SU-DHL-6 (cell line): ENCODE results near the gene VEGFA.

Experiments used
- H2AFZ ChIP-seq: fragments of 200-600 bp; sonication (generic); 2 replicates; pipeline ENCODE4 v1.6.1; 2014; ENCODE audit warnings: low read depth, mild to moderate bottlenecking, moderate library complexity, mixed read lengths, antibody characterized with exemption, low read length; ENCODE audit not compliant: severe bottlenecking
- H3F3A ChIP-seq: fragments of 200-600 bp; shearing (Covaris generic); 2 replicates; pipeline ENCODE4 v1.6.0; 2016; ENCODE audit warnings: antibody characterized with exemption, mild to moderate bottlenecking; ENCODE audit not compliant: insufficient read depth
- H3K27ac ChIP-seq: fragments of 200-600 bp; sonication (generic); 2 replicates; pipeline ENCODE4 v1.5.1; 2016; ENCODE audit warnings: low read depth, mild to moderate bottlenecking, low read length, moderate library complexity, mixed read lengths
- H3K27me3 ChIP-seq: fragments of 200-600 bp; sonication (generic), shearing (Covaris generic); 2 replicates; pipeline ENCODE4 v1.6.0; 2014; ENCODE audit warnings: mild to moderate bottlenecking, low read length
- H3K36me3 ChIP-seq: fragments of 200-600 bp; sonication (generic); 2 replicates; pipeline ENCODE4 v1.6.1; 2014; ENCODE audit warnings: mild to moderate bottlenecking, low read length, mixed read lengths
- H3K4me2 ChIP-seq: fragments of 300-600, 200-600 bp; shearing (Covaris generic), sonication (generic); 2 replicates; pipeline ENCODE4 v1.6.0; 2014; ENCODE audit warnings: low read length, low read depth, mild to moderate bottlenecking; ENCODE audit not compliant: poor library complexity, severe bottlenecking
- H3K4me3 ChIP-seq: fragments of 200-600 bp; sonication (generic); 2 replicates; pipeline ENCODE4 v1.5.1; 2014; ENCODE audit warnings: antibody characterized with exemption, low read length, mild to moderate bottlenecking, mixed read lengths; ENCODE audit not compliant: insufficient read depth, poor library complexity, severe bottlenecking
- H3K79me2 ChIP-seq: fragments of 200-600 bp; sonication (generic); 2 replicates; pipeline ENCODE4 v1.6.1; 2014; ENCODE audit warnings: mild to moderate bottlenecking, low read length, moderate library complexity; ENCODE audit not compliant: insufficient read depth
- H3K9ac ChIP-seq: fragments of 200-600 bp; sonication (generic); 2 replicates; pipeline ENCODE4 v1.7.0; 2014; ENCODE audit warnings: mild to moderate bottlenecking, low read length
- H3K9me2 ChIP-seq: fragments of 200-600 bp; sonication (generic); replicated peaks from 2 replicates; pipeline ENCODE4 v1.6.1; 2014; ENCODE audit warnings: low read length; ENCODE audit not compliant: insufficient read depth
- H3K9me3 ChIP-seq: fragments of 200-600 bp; sonication (generic); 2 replicates; pipeline ENCODE4 v1.6.1; 2014; ENCODE audit warnings: low read length, mixed read lengths; ENCODE audit not compliant: insufficient read depth
- H4K20me1 ChIP-seq: fragments of 200-600 bp; sonication (generic); 2 replicates; pipeline ENCODE4 v1.6.1; 2014; ENCODE audit warnings: low read depth, mild to moderate bottlenecking, antibody characterized with exemption, low read length, moderate library complexity, mixed read lengths
- CTCF ChIP-seq: fragments of 200-600 bp; sonication (generic); IDR thresholded peaks from one replicate; pipeline ENCODE4 v1.5.1; 2017; ENCODE audit warnings: antibody characterized with exemption, mild to moderate bottlenecking, low read length, moderate library complexity; ENCODE audit not compliant: insufficient read depth, poor library complexity, severe bottlenecking
- EZH2phosphoT487 ChIP-seq: fragments of 200-600 bp; sonication (generic), shearing (Covaris generic); conservative IDR thresholded peaks from 2 replicates; pipeline ENCODE4 v1.6.1; 2018; ENCODE audit warnings: mild to moderate bottlenecking, antibody characterized with exemption, low read length, moderate library complexity, mixed read lengths

The VEGFA gene

GRCh38 chr6:43780293-43780692 lies 10.3 kb downstream of the VEGFA start:
- no peaks in the 10 kb centered on the region for H3F3A ChIP-seq
- H3K79me2 ChIP-seq, result peaks cover 18% of the 10 kb centered on the region
- H3K4me3 ChIP-seq, result no peak overlapping the region
- no peak for TF ChIP-seq EZH2phosphoT487
- no peaks in the 10 kb centered on the region for H3K27me3 ChIP-seq
- no peak overlapping the region for H2AFZ ChIP-seq
- no peak overlapping the region for H3K9ac ChIP-seq
- H3K9me2 ChIP-seq, result no peaks in the 10 kb centered on the region
- peaks cover 8% of the 10 kb centered on the region; the same call in 1 of the 2 replicates for H3K36me3 ChIP-seq
- H3K4me2 ChIP-seq, result no peak overlapping the region
- no peak overlapping the region for H3K27ac ChIP-seq
- no peaks in the 10 kb centered on the region for H4K20me1 ChIP-seq
- no peaks in the 10 kb centered on the region for H3K9me3 ChIP-seq

DNA sequence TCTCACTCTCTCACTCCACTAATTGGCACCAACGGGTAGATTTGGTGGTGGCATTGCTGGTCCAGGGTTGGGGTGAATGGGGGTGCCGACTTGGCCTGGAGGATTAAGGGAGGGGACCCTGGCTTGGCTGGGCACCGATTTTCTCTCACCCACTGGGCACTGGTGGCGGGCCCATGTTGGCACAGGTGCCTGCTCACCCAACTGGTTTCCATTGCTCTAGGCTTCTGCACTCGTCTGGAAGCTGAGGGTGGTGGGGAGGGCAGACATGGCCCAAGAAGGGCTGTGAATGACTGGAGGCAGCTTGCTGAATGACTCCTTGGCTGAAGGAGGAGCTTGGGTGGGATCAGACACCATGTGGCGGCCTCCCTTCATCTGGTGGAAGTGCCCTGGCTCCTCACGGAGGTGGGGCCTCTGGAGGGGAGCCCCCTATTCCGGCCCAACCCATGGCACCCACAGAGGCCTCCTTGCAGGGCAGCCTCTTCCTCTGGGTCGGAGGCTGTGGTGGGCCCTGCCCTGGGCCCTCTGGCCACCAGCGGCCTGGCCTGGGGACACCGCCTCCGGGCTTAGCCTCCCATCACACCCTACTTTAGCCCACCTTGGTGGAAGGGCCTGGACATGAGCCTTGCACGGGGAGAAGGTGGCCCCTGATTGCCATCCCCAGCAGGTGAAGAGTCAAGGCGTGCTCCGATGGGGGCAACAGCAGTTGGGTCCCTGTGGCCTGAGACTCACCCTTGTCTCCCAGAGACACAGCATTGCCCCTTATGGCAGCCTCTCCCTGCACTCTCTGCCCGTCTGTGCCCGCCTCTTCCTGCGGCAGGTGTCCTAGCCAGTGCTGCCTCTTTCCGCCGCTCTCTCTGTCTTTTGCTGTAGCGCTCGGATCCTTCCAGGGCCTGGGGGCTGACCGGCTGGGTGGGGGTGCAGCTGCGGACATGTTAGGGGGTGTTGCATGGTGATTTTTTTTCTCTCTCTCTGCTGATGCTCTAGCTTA lies 11.2 kb downstream of the VEGFA start:
- no peaks in the 10 kb centered on the region for H4K20me1 ChIP-seq

DNA sequence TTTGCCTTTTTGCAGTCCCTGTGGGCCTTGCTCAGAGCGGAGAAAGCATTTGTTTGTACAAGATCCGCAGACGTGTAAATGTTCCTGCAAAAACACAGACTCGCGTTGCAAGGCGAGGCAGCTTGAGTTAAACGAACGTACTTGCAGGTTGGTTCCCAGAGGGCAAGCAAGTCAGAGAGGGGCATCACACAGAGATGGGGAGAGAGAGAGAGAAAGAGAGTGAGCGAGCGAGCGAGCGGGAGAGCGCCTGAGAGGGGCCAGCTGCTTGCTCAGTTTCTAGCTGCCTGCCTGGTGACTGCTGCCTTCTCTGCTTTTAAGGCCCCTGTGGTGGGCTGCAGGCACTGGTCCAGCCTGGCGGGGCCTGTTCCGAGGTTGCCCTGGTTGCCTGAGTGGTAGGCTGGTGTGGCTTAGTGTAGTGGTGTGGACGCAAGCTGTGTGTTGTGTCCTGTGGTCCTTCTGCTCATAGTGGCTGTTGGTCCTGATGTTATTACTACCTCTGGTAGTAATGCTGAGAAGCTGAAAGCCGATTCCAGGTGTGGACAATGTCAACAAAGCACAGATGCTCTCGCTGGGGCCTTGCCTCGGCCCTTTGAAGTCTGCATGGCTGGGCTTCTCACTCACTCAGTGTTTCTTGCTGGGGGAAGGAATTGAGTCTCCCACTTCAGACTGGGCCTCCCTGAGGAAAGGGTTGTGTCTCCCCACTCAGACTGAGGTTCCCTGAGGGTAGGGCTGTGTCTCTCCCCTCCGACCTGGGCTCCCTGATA lies 12.1 kb downstream of the VEGFA start:
- Histone ChIP-seq H3K4me3 (no peak overlapping the region), H3K36me3 (peaks cover 12% of the 10 kb centered on the region; the same call in 1 of the 2 replicates), H3K9me3 (no peaks in the 10 kb centered on the region), H3K4me2 (no peak overlapping the region), H3K9me2 (no peaks in the 10 kb centered on the region), H3F3A (peaks cover 6% of the 10 kb centered on the region; the same call in 1 of the 2 replicates), H3K9ac (no peak overlapping the region), H3K27ac (no peak overlapping the region), H4K20me1 (no peaks in the 10 kb centered on the region), H3K27me3 (no peaks in the 10 kb centered on the region), H2AFZ (no peak overlapping the region), H3K79me2 (0 out of 2 replicates have a peak, but pooled peaks cover under 1% of the 10 kb centered on the region)
- TF ChIP-seq CTCF (no peak), EZH2phosphoT487 (no peak)

More for the DNA sequence above, 11.2 kb downstream of the VEGFA start:
- Histone ChIP-seq H3K4me2 (no peak overlapping the region), H3K4me3 (no peak overlapping the region), H3K9me3 (no peaks in the 10 kb centered on the region), H3K27ac (no peak overlapping the region), H2AFZ (no peak overlapping the region), H3K9ac (no peak overlapping the region), H3K79me2 (peaks cover 9% of the 10 kb centered on the region), H3K9me2 (no peaks in the 10 kb centered on the region), H3K27me3 (no peaks in the 10 kb centered on the region), H3F3A (peaks cover 6% of the 10 kb centered on the region; the same call in 1 of the 2 replicates), H3K36me3 (peaks cover 14% of the 10 kb centered on the region; the same call in 1 of the 2 replicates)
- TF ChIP-seq EZH2phosphoT487 (no peak), CTCF (no peak)
